SK-N-DZ (cell line): ENCODE measurements around the gene DTNB.

Experiments
- DNase-seq: peaks from one replicate; pipeline ENCODE4 v3.0.0-alpha.2; 2015; ENCODE audit warnings: low spot score

The DTNB gene

DNA sequence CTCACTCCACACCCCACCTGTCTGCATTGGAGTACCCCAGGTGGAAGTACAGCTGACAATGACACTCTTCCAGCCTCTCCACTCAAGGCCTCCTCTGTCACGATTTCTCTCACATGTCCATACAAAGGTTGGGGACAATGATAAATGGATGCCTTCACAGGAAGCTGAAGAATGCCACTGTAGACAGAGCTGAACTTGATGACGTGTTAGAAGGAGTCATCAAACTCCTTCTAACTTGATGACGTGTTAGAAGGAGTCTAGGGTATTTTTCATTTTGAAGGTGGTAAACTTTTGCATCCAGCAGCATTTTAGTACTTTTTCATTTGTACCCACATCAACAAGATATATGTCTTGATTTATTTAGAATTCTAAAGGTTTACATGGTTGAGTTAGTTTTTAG lies 168.2 kb downstream of the DTNB start:
- no peak for DNase-seq

DNA sequence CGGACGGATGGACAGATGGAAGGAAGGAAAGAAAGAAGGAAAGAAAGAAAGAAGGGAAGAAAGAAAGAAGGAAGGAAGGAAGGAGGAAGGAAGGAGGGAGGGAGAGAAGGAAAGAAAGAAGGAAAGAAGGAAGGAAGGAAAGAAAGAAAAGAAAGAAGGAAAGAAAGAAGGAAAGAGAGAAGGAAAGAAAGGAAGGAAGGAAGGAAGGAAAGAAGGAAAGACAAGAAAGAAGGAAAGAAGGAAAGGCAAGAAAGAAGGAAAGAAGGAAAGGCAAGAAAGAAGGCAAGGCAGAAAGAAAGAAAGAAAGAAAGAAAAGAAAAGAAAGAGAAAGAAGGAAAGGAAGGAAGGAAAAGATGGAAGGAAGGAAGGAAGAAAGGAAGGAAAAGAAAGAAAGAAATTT lies 169.1 kb downstream of the DTNB start:
- DNase-seq, result no peak

DNA sequence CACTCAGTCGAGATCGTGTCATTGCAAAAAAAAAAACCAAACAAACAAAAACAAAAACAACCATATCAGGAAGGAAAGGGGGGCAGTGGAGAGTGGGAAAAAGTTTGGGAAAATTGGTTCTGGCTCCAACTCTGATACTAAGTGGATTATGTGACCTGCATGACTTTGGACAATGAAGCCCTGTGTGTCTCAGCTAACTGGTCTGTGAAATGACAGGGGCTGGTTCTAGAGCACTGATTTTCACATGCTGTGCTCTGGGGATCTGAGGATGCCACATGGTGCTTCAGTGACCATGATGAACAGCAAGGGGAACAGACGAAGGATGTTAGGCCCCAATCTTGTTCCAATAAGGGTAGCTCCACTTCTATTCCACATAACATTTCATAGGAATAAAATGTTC lies 174.2 kb downstream of the DTNB start:
- DNase-seq, result no peak

DNA sequence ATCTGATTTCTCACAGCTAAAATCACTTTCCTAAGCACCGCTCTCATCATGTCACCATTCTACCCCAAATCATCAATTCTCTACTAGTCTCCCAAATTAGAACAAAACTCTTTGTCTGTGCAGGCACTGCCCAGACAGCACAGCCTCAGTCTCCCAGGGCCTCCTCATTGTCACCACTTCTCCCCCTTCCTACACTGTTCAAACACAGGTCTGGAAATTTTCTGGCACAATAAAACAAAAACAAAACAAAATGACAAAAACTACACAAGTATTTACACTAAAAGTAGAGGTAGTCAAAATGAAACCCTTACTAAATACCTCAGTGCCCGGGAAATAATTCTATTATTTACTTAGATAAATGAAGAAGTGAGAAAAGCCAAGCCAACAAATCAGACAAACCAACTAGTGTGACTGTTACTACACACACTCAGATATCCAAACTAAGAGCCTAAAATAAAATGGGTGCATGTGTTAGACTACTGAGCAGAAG lies 175.4 kb downstream of the DTNB start:
- no peak for DNase-seq

DNA sequence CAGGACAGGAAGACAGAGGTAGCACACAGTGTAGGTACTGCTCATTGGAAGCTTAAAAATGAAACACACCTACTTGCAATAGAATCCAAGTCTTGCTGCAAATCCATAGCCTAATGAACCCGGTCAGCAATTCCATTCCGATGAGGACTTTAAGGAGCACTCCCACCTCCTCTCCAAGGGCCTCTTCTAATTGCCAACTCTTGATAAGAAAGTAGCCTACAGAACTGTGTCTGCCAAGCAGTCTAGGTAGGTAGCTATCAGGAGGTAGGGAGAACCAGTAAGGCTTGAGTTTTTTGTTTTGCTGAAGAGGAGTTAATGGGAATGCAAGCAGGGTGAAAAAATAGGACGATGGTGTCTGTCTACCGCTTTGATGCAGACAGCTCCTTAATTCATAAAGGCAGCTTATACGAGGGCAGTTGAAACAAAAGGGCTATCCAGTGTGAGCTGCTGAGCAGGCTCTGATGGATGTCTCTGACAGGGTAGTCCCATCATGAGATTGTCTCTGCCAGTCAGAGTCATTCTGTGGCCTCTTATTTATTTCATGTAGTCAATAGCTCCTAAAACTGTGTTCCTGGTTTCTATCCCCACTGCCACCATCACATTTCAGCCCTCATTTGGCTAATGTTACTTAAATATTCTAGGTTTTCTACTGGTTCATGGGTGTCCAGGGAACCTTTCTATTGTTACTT lies 176.0 kb downstream of the DTNB start:
- DNase-seq, result no peak

DNA sequence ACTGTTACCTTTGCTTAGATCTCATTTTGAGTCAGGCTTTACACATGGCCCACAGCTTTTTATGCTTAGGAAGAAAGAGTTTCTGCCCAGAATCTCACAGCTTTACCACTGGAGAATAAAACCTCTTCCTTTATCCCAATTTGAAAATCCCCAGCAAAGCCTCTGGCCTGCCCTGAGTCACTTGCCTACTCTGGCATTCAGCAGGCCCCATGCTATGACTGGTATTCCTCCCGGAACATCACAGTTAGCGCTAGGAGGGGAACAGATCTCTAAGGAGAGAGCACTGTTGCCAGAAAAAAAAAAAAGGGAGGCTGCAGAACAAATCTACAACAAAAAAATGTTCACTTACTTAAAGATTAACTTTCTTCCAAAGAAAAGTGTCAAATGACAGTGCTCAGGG lies 178.8 kb downstream of the DTNB start:
- no peak for DNase-seq

DNA sequence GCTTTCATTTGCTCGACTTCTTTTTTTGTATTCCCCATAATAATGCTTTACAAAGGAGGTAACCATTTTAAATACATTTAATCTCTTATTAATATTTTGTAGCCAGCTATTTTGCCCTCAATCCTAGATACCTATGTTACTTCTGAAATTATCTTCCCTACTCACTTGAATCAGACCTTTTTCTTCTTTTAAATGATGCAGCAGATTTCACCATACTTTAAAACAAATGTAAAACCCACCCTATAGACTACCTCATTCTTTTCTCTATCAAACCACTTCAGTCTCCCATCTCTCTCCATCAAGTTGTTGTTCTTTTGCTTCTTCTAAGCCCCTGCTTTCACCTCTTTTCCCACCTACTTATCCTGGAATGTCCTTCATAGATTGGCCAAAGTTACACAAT lies 180.2 kb downstream of the DTNB start:
- no peak for DNase-seq

DNA sequence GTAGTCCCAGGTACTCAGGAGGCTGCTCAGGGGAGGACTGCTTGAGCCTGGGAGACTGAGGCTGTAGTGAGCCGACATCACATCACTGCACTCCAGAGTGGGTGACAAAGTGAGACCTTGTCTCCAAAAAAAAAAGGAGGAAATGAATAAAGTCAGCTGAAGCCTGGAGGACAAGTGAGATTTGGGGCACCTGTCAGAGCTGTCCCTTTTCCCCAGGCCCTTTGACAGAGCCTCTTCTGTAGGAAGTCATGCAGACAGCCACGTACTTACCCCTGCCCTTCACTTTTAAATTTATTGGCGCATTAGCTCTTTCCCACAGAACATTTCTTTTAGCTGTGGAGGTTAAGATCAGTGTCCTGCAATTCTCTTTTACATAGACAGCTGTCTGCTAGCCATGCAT lies 180.7 kb downstream of the DTNB start:
- DNase-seq, result no peak

DNA sequence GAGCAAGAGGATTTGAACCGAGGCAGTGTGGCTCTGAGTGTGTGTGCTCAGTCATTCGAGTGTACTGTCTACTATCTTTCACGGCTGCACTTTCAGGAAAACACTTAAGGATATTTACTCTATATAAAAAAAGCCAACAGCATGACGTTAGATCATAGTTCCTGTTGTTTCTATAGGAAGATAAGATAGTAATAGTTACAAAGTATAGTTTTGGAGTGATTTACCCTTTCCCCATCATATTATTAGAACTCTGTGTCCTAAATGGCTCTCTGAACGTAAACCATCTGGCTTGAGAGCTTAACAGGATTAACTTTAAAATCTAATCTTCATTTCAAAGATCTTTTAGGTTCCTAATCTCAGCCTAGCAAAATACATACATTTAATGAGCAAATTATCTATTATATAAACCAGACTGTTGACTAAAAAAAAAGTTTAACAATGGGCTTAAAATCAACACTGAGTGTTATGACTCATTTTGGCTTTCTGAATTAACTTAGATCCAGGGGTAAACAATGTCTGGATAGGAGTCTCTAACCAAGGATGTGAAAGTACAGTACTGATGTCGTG lies 181.3 kb downstream of the DTNB start:
- no peak for DNase-seq

DNA sequence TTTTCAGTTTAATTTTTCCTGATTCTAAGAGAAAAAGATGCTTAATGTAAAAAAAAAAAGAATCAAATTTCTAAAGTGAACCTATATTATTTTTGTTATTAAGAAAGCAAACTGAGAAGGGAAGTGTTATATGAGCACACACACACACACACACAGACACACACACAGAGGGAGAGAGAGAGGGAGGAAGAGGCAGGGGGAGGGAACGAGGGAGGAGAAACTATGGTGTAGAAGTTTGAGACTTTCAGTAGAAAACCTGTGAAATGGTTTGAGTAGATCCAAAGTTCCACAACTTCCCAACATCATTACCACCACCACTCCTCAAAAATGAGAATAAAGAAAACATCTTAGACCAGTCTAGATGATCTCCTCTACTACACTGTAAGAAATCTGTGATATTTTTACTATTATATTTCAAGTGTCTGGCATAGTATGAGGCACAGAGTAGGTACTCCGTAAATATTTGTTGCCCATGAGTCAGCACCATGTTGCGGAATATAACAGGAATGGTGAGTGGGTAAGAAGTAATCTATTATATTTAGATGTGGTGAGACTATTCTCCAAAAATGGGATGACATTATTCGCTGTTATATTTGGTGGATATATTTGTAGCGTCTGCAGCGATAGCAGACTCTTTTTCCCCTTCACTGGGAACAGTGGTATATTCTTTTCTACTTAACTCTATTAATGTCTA lies 182.2 kb downstream of the DTNB start:
- DNase-seq, result no peak

DNA sequence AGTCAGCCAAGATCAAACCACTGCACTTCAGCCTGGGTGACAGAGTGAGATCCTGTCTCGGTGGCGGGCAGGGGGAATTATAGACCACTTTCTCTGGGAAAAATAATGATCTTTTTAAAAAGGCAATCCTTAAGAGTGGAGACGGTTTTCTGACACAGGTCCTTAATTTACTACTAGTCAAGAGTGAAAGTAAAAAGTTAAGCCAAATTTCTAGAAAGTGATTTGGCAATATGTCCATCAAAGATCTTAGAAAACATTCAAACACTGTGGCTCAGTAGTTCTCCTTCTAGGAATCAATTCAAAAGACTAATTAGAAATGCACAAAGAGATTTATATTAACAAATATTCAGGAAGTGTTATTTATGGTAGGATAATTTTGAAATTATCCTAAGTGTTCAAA lies 183.2 kb downstream of the DTNB start:
- DNase-seq, result no peak

DNA sequence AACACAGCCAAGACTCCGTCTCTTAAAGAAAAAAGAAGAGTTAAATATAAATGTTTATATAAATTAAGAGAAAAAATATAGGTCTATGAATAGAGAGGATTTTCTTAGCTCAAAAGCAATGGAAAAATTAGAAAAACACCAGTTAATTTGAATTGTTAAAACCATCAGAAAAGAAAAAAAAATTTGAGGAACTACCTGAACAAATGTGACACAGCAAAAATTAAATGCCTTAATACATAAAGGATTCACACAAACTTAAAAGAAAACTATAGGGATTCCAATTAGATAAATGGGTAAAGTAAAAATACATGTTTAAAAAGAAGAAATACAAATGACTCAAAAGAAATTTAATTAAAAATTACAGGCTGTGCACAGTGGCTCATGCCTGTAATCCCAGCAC lies 183.7 kb downstream of the DTNB start:
- DNase-seq, result no peak

DNA sequence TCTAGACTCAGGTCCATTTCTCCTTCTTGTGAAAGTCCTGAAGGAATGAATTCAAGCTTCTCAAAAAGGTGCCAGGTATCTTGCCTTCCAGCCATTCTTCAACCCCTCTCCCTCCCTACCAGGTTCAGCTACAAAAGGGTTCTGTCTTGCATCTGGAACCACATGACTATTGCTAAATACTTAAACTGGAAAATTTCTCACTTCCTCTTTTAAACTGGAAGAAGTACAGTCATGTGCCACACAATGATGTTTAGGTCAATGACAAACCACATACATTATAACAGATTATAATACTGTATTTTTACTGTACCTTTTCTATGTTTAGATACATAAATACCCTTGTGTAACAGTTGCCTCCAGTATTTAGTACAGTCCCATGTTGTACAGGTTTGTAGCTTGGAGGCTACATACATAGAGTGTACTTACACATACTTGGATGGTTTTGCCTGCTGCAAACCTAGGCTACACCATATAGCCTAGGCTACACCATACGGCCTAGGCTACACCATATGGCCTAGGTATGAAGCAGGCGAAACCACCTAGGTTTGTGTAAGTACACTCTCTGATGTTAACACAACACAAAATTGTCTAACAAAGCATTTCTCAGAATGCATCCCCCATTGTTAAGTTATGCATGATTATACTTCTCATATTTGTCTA lies 189.6 kb downstream of the DTNB start:
- no peak for DNase-seq

DNA sequence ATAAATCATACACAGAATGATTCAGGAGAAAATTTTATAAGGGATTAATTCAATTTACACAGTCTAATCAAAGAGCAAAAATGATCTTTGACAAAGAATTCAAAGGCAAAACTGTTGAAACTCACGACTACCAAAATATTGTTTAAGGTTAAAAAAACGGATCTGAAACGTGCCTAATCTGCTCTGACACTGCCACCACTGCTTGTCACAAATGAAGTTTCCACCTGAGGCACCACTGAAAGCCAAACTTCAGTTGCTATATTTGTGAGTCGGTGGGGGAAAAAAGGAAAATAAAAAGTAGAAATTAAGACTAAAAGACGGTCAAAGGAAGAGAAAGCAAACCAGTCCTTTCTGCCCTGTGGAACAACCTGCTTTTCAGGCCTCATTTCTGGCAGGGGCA lies 191.0 kb downstream of the DTNB start:
- no peak for DNase-seq

DNA sequence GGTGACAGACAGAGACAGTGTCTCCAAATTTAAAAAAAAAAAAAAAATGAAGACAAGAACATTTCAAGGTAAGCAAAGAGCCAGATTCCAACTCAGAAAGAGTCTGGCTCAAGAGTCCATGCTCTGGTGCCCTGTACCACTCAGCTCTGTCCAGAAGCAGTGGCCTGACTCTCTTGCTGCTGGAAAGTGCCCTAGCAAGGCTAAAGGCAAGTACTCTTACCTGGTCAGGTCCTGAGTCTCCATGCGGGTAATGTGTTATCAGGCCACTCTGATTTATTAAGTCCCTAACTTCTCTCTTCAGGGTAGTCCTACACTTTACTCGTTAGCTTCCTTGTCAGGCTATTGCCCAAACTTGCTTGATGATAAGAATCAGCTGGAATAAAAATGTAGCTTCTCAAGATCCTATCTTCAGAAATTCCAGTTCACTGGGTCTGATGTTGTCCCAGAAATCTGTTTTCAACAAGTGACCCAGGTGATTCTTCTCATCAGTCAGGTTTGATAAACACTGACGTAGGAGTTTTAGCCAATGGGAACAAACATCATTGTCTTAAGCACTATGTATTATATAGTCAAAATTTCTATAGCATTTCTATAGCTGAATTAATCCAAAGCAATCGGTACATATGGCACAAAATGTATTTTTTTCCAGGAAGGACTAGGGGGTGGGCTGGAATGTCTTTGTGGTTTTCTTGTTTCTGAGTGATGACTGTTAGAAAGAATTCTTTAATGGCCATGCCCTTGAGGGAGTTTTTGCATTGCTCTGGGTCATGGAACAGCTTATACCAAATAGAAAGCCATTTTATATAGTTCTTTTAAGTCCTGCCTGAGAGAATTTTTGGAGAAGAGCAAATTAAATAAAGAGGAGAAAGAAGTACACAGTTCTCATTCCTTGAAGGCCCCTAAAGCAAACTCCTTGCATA lies 191.7 kb downstream of the DTNB start:
- no peak for DNase-seq

DNA sequence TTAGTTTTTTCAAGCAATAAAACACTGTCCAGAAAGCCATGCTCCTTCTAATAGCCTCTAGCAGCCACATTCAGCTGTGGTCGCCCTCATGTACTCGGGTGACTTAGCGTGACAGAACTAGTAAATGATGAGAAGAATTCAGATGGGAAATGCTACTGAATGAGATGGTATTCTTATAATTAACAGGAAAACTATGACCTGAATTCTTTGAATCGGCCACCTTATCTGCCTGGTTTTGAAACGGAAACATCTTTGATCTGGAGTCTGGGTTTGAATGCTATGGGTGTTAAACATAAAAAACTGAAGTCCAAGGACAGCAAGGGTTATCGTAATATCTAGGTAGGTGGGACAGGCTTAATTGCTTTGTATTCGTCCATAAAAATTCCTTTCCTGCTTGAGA lies 192.8 kb downstream of the DTNB start:
- DNase-seq, result no peak

DNA sequence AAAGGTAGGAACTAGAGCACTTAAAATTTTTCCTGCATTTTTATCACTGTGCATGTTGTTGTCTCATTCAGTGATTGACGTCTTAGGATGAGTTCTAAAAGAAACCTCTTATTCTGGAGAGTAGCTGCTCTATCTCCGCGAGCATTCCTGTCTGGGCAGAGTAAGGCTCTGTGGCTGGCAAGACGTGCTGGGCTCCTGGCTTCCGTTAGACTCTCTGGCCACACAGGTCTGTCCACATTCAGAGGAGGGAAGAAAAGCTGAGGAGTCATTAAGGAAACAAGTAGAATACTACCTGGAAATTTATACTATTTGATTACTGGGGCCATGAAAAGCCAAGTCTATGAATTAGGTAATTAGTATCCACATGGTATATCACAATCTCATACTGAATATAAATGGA lies 193.6 kb downstream of the DTNB start:
- DNase-seq, result no peak

DNA sequence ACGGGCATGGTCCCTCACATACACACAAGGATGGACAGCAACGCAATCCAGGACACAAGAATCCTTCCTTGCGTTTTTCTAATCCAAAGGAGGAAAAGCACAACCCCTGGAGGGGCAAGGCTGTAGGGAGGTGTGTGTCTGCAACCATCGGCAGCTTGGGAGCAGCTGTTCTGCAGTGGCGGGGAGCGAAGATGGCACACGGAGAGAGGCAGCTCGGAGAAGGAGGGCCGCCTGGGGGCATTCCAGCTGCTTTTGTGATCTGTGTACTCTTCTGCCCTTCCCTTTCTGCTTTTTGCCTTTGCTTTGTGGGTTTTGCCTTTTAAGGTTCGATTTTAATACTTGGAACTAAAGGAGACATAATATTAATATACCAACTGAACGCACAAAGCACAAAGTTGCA lies 194.6 kb downstream of the DTNB start:
- no peak for DNase-seq

DNA sequence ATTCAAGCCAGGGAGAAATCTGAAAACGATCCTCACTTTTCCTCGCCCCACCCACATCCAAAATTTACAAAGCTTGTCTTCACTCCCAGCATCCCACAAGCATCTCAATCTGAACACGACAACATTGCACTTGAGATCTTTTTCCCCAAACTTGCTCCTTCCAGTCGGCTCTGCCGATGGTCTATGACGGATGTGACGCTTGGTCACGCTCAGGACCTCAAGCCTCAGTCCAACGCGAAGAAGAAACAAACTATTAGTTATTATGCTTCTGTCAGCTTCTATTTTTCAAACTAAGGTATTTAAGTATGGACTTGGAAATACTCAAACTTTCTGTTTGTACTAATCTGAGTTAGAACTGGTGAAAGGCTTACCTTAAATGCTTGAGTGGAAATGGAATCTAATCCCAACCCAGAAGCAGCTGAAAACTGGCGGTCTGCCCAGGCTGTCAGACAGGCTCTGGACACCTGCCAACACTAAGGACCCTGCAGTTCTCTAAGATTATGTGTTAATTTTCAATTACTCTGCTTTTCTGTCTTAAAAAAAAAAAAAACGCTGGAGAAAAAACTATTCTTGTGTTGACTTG lies 199.5 kb downstream of the DTNB start:
- DNase-seq, result no peak

DNA sequence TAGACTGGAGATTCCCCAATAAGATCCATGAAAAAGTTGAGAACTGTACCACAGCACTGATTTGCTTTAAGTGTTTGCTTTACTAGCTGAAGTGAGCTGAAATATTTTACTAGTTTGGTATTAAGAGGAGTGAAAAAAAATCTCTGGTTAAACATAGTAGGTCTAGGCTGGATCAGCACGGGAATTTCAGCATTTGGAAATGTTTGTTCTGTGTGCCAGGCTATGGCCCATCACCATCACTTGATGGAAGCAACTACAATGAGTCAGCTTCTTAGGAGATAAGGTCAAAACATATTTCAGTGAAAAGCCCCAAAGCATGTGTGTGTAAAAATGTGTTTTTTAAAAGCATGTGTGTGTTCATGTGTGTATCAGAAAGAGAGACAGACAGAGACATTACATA lies 200.2 kb downstream of the DTNB start:
- DNase-seq, result no peak

DNA sequence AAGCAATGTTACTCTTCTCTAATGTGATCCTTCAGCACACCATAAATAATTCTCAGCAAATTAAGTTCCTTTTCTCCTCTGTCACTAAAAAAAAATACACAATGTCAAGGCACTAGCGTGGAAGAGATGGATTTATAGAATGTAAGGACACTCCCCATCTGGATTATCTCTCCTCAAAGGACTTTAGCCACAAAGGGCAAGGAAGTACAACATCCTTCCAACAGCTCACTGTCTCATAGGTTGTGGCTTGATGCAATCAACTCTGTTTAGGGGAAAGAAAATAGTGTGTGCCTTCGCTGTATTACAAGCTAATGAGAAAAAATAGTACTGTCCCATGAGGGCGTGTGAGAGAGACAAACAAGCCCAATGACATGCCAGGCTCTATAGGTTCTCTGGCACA lies 202.6 kb downstream of the DTNB start:
- DNase-seq, result no peak
